Mesothelial cell of epicardium (in vitro differentiated cells): ENCODE measurements around the gene CALR3. TPM values are rescaled to one million over a fixed set of nuclear protein-coding genes. Genes with fewer than 3 reads are reported as not detected.

Source experiments
- DNase-seq, 2 experiments: peaks; one replicate each; pipeline ENCODE4 v3.0.0; 2021; ENCODE audit warnings: low spot score in 2 of 2; ENCODE audit not compliant: unreplicated experiment in 2 of 2
- H3K27ac Mint-ChIP-seq: 2 replicates; pipeline ENCODE4 v1.8.0; 2021; ENCODE audit warnings: mixed read lengths
- H3K27me3 Mint-ChIP-seq: 2 replicates; pipeline ENCODE4 v1.8.0; 2021; ENCODE audit warnings: low read depth, mixed read lengths
- H3K36me3 Mint-ChIP-seq: 2 replicates; pipeline ENCODE4 v1.8.0; 2021; ENCODE audit warnings: mixed read lengths
- H3K4me1 Mint-ChIP-seq: 2 replicates; pipeline ENCODE4 v1.8.0; 2021; ENCODE audit warnings: mixed read lengths
- H3K4me3 Mint-ChIP-seq: 2 replicates; pipeline ENCODE4 v1.8.0; 2021; ENCODE audit warnings: mild to moderate bottlenecking, moderate library complexity, mixed read lengths
- H3K9me3 Mint-ChIP-seq: 2 replicates; pipeline ENCODE4 v1.8.0; 2021; ENCODE audit warnings: mixed read lengths
- CTCF ChIP-seq: fragments of 200-600 bp; sonication (generic); IDR thresholded peaks from one replicate; pipeline ENCODE4 v1.5.0; 2021; ENCODE audit warnings: antibody characterized with exemption; ENCODE audit not compliant: unreplicated experiment
- total RNA-seq: library from RNA; stranded (reverse); gene quantifications from 3 replicates; pipeline ENCODE4 v1.2.1, GENCODE V29; 2021

Gene CALR3
- total RNA-seq, 1 donor from 2014 or later, result not detected

- no peaks in the 10 kb centered on the region for H3K9me3 Mint-ChIP-seq
These were observed 66.2 kb downstream of the CALR3 start for GRCh38 chr19:16429759-16430091.

DNA sequence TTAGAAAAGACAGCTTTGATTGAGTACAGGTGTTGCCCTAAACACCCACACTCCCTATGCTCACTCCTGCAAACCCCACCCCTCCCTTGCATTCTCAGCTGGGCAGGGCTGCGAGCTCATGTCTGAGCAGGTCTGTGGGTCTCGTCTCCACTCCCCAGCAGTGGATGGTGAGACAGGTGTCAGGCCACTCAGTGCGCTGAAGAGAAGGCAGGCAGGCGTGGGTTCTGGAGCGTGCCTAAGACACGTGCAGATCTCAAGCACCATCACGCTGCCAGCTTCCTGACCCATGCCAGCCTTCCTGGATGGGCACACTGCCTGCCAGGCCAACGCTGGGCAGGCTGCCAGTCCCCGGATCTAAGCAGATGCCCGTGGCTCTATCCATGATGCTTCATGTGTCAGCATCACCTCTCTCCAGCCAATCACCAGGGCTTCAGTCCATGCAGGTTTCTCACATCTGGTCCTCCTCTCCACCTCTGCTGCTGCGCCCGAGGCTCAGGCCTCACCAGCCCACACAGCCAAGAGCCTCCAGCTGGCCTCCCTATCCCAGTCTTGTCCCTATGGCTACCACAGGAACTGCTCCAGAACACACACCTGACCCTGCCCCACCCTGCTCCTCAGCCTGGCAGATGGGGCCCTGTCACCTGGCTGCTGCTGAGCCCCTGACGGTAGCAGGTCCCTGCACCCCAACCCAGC, 66.8 kb downstream of the CALR3 start:
- H3K4me3 Mint-ChIP-seq, result no peak overlapping the region
- peaks cover 34% of the 10 kb centered on the region for H3K36me3 Mint-ChIP-seq
- no peaks in the 10 kb centered on the region for H3K27me3 Mint-ChIP-seq
- no peaks in the 10 kb centered on the region for H3K4me1 Mint-ChIP-seq
- DNase-seq, result no peak
- H3K27ac Mint-ChIP-seq, result no peak overlapping the region
- no peak for TF ChIP-seq CTCF
- H3K9me3 Mint-ChIP-seq, result no peaks in the 10 kb centered on the region

More at GRCh38 chr19:16429759-16430091, 66.2 kb downstream of the CALR3 start:
- Mint-ChIP-seq H3K27me3 (no peaks in the 10 kb centered on the region), H3K4me1 (no peaks in the 10 kb centered on the region), H3K4me3 (no peak overlapping the region), H3K27ac (no peak overlapping the region), H3K36me3 (peaks cover 39% of the 10 kb centered on the region)
- DNase-seq, result no peak
- TF ChIP-seq CTCF, result no peak

Other genes starting within 250 kb of the CALR3 start
- 10.9 to 12.8 TPM (median 12.3 TPM) in 3 replicates for gene KLF2, start 171.3 kb downstream of the CALR3 start, total RNA-seq
- 53.8 to 60.3 TPM (median 54.7 TPM) in 3 replicates for gene EPS15L1, start 24.2 kb downstream of the CALR3 start, total RNA-seq
- gene C19orf44, start 227 bp upstream of the CALR3 start, total RNA-seq, result 6.0 to 7.3 TPM (median 6.4 TPM) in 3 replicates
- gene CHERP, start 46.3 kb upstream of the CALR3 start, total RNA-seq, result 73.2 to 80.5 TPM (median 78.4 TPM) in 3 replicates
- 39.7 to 45.4 TPM (median 42.1 TPM) in 3 replicates for gene SLC35E1, start 76.2 kb upstream of the CALR3 start, total RNA-seq
- 13.3 to 15.5 TPM (median 14.0 TPM) in 3 replicates for gene MED26, start 132.0 kb upstream of the CALR3 start, total RNA-seq
- gene SMIM7, start 164.0 kb upstream of the CALR3 start, total RNA-seq, result 74.8 to 80.9 TPM (median 80.2 TPM) in 3 replicates
- 5.7 to 7.8 TPM (median 5.9 TPM) in 3 replicates for gene TMEM38A, start 165.0 kb upstream of the CALR3 start, total RNA-seq
- 0.07 to 0.09 TPM (median 0.07 TPM) in 3 replicates for gene NWD1, start 223.7 kb upstream of the CALR3 start, total RNA-seq